Nephron progenitor cell (in vitro differentiated cells): ENCODE measurements around the gene VPS13A.
A peak's percentile ranks its signal among the peaks of the same experiment; 100 is the strongest.
"Not testable (repeated sequence)": the region's sequence is repeated elsewhere in the genome, so short reads cannot be mapped to it uniquely, and the experiment has no call there.

Source experiments
- DNase-seq: peaks from one replicate; pipeline ENCODE4 v3.0.0; 2021
- H3K27ac Mint-ChIP-seq: 2 replicates; pipeline ENCODE4 v1.8.0; 2021; ENCODE audit warnings: mild to moderate bottlenecking, moderate library complexity, mixed read lengths
- H3K27me3 Mint-ChIP-seq: 2 replicates; pipeline ENCODE4 v1.8.0; 2021; ENCODE audit warnings: mild to moderate bottlenecking, low read depth, mixed read lengths; ENCODE audit not compliant: poor library complexity
- H3K36me3 Mint-ChIP-seq: 2 replicates; pipeline ENCODE4 v1.8.0; 2021; ENCODE audit warnings: low read depth, mixed read lengths
- H3K4me1 Mint-ChIP-seq: 2 replicates; pipeline ENCODE4 v1.8.0; 2021; ENCODE audit warnings: mixed read lengths
- H3K4me3 Mint-ChIP-seq: 2 replicates; pipeline ENCODE4 v1.8.0; 2021; ENCODE audit warnings: mild to moderate bottlenecking, moderate library complexity, mixed read lengths
- H3K9me3 Mint-ChIP-seq: 2 replicates; pipeline ENCODE4 v1.8.0; 2021; ENCODE audit warnings: mild to moderate bottlenecking, moderate library complexity, mixed read lengths
- CTCF ChIP-seq: fragments of 200-600 bp; sonication (generic); IDR thresholded peaks from 2 replicates; pipeline ENCODE4 v1.5.0; 2021; ENCODE audit warnings: antibody characterized with exemption

The VPS13A gene

GRCh38 chr9:77399964-77400363 is 222.6 kb downstream of the VPS13A start:
- no peak overlapping the region for H3K27ac Mint-ChIP-seq
- no peak for TF ChIP-seq CTCF
- no peaks in the 10 kb centered on the region for H3K4me1 Mint-ChIP-seq
- no peaks in the 10 kb centered on the region for H3K27me3 Mint-ChIP-seq
- no peaks in the 10 kb centered on the region for H3K9me3 Mint-ChIP-seq
- H3K4me3 Mint-ChIP-seq = no peak overlapping the region
- no peaks in the 10 kb centered on the region for H3K36me3 Mint-ChIP-seq
- no peak for DNase-seq

- TF ChIP-seq CTCF = no peak
- Mint-ChIP-seq H3K27me3 (no peaks in the 10 kb centered on the region), H3K27ac (no peak overlapping the region), H3K4me3 (no peak overlapping the region), H3K4me1 (no peaks in the 10 kb centered on the region), H3K9me3 (peaks cover 7% of the 10 kb centered on the region), H3K36me3 (peaks cover 22% of the 10 kb centered on the region)
- no peak for DNase-seq
Observed at GRCh38 chr9:77402286-77402685, 225.0 kb downstream of the VPS13A start.

- no peak for TF ChIP-seq CTCF
- H3K9me3 Mint-ChIP-seq = peaks cover 17% of the 10 kb centered on the region
- peaks cover 31% of the 10 kb centered on the region for H3K36me3 Mint-ChIP-seq
- H3K4me1 Mint-ChIP-seq = no peaks in the 10 kb centered on the region
- DNase-seq = no peak
- H3K27ac Mint-ChIP-seq = no peak overlapping the region
- no peak overlapping the region for H3K4me3 Mint-ChIP-seq
- H3K27me3 Mint-ChIP-seq = peaks cover under 1% of the 10 kb centered on the region
Observed at GRCh38 chr9:77403239-77403638, 225.9 kb downstream of the VPS13A start.

- not testable (repeated sequence) for DNase-seq
- peaks cover 52% of the 10 kb centered on the region for H3K36me3 Mint-ChIP-seq
Observed at GRCh38 chr9:77408521-77408920, 231.2 kb downstream of the VPS13A start.

GRCh38 chr9:77417566-77417965 is 240.2 kb downstream of the VPS13A start:
- H3K36me3 Mint-ChIP-seq = no peaks in the 10 kb centered on the region
- no peak overlapping the region for H3K4me3 Mint-ChIP-seq
- TF ChIP-seq CTCF = no peak
- H3K27me3 Mint-ChIP-seq = no peaks in the 10 kb centered on the region
- peak overlapping the region; percentile 1 for H3K27ac Mint-ChIP-seq
- H3K9me3 Mint-ChIP-seq = peaks cover 3% of the 10 kb centered on the region
- H3K4me1 Mint-ChIP-seq = no peaks in the 10 kb centered on the region
- DNase-seq = no peak

More at GRCh38 chr9:77408521-77408920, 231.2 kb downstream of the VPS13A start:
- H3K4me1 Mint-ChIP-seq, H3K27ac Mint-ChIP-seq, H3K4me3 Mint-ChIP-seq, H3K27me3 Mint-ChIP-seq: not testable (repeated sequence)
- peaks cover 46% of the 10 kb centered on the region for H3K9me3 Mint-ChIP-seq

GRCh38 chr9:77418226-77418625 is 240.9 kb downstream of the VPS13A start:
- no peak overlapping the region for H3K4me3 Mint-ChIP-seq
- H3K27me3 Mint-ChIP-seq = no peaks in the 10 kb centered on the region
- no peak overlapping the region for H3K27ac Mint-ChIP-seq
- no peaks in the 10 kb centered on the region for H3K36me3 Mint-ChIP-seq
- H3K9me3 Mint-ChIP-seq = peaks cover 3% of the 10 kb centered on the region
- TF ChIP-seq CTCF = no peak
- no peak for DNase-seq
- H3K4me1 Mint-ChIP-seq = no peaks in the 10 kb centered on the region
